Caco-2 (cell line): ENCODE data around the gene YY2. TPM values are rescaled to one million over a fixed set of nuclear protein-coding genes. Genes with fewer than 3 reads are reported as not detected.

Experiments
- BruUV-seq: library from RNA; stranded (reverse); fragments of 400-500 nt; replicated peaks from 2 replicates; lab custom pipeline; 2021; lab: Mats Ljungman, UMichigan
- CTCF ChIA-PET: fragments of 300-600 bp; sonication (Branson Sonifier 250); formaldehyde crosslinking; loops from one replicate; lab custom pipeline; 2022; ENCODE audit warnings: antibody characterized with exemption; lab: Charles Lee
- POLR2A ChIA-PET: fragments of 300-600 bp; sonication (Branson Sonifier 250); formaldehyde crosslinking; loops from one replicate; lab custom pipeline; 2022; ENCODE audit warnings: antibody characterized with exemption; lab: Charles Lee
- DNase-seq, 2 experiments: peaks; one replicate each; pipeline versions ENCODE4 v3.0.0 to v3.0.0-alpha.2; 2020 to 2022
- H3K27me3 ChIP-seq: replicated peaks from 2 replicates; pipeline ENCODE4 v1.6.0; 2011; ENCODE audit warnings: low read length; ENCODE audit not compliant: control insufficient read depth, insufficient read depth
- H3K36me3 ChIP-seq: 2 replicates; pipeline ENCODE4 v1.5.1; 2011; ENCODE audit warnings: low read length; ENCODE audit not compliant: control insufficient read depth, insufficient read depth
- H3K4me1 ChIP-seq: fragments of 250-450 bp; sonication (Bioruptor Pico); 2 replicates; pipeline ENCODE4 v1.5.1; 2020; ENCODE audit warnings: mild to moderate bottlenecking
- H3K4me3 ChIP-seq: 2 replicates; pipeline ENCODE4 v1.5.1; 2011; ENCODE audit warnings: low read depth, mild to moderate bottlenecking, control low read depth, low read length
- H3K9me3 ChIP-seq: fragments of 250-450 bp; sonication (Bioruptor Pico); 2 replicates; pipeline ENCODE4 v1.5.1; 2020; ENCODE audit warnings: mild to moderate bottlenecking, moderate library complexity
- H3K27ac Mint-ChIP-seq: one replicate; pipeline ENCODE4 v1.8.0; 2022; ENCODE audit warnings: mixed read lengths; ENCODE audit not compliant: unreplicated experiment
- H3K27me3 Mint-ChIP-seq: one replicate; pipeline ENCODE4 v1.8.0; 2022; ENCODE audit warnings: mixed read lengths; ENCODE audit not compliant: insufficient read depth, unreplicated experiment
- H3K36me3 Mint-ChIP-seq: one replicate; pipeline ENCODE4 v1.8.0; 2022; ENCODE audit warnings: mild to moderate bottlenecking, mixed read lengths; ENCODE audit not compliant: insufficient read depth, unreplicated experiment
- H3K4me1 Mint-ChIP-seq: one replicate; pipeline ENCODE4 v1.8.0; 2022; ENCODE audit warnings: low read depth, mixed read lengths; ENCODE audit not compliant: unreplicated experiment
- H3K4me3 Mint-ChIP-seq: one replicate; pipeline ENCODE4 v1.8.0; 2022; ENCODE audit warnings: mild to moderate bottlenecking, moderate library complexity, mixed read lengths; ENCODE audit not compliant: unreplicated experiment
- H3K9me3 Mint-ChIP-seq: one replicate; pipeline ENCODE4 v1.8.0; 2022; ENCODE audit warnings: mixed read lengths; ENCODE audit not compliant: unreplicated experiment
- CTCF ChIP-seq, 2 experiments: fragments of 200-600 bp in 1 of 2; IDR thresholded peaks; 1 replicate in 1 of 2; 2 replicates in 1 of 2; pipeline versions ENCODE4 v1.5.1 to v1.8.0; 2011 to 2022; ENCODE audit warnings: antibody characterized with exemption in 1 of 2, control low read depth in 1 of 2, inconsistent platforms in 1 of 2, low read depth in 1 of 2, low read length in 1 of 2, mild to moderate bottlenecking in 1 of 2, moderate library complexity in 1 of 2; ENCODE audit not compliant: insufficient read depth in 1 of 2, severe bottlenecking in 1 of 2, unreplicated experiment in 1 of 2
- intact Hi-C: fragments of 100-400 bp; cut with micrococcal nuclease; formaldehyde crosslinking; loops from one replicate; pipeline ENCODE4 v1.10.0; 2022; ENCODE audit not compliant: unreplicated experiment
- total RNA-seq: library from RNA; stranded (reverse); gene quantifications from 2 replicates; pipeline ENCODE4 v1.2.3, GENCODE V29; 2022

The YY2 gene
- total RNA-seq, 1 experiment from 2014 or later, result 3.9 TPM

- Histone ChIP-seq H3K27me3 (no peaks in the 10 kb centered on the region), H3K4me3 (no peak overlapping the region), H3K36me3 (no peaks in the 10 kb centered on the region), H3K9me3 (no peaks in the 10 kb centered on the region), H3K4me1 (no peaks in the 10 kb centered on the region)
- intact Hi-C loops, result no loop called here
- Mint-ChIP-seq H3K36me3 (no peaks in the 10 kb centered on the region), H3K9me3 (no peaks in the 10 kb centered on the region), H3K27ac (no peak overlapping the region), H3K27me3 (no peaks in the 10 kb centered on the region), H3K4me3 (no peak overlapping the region), H3K4me1 (no peaks in the 10 kb centered on the region)
- BruUV-seq, result no TSS peak
- no peak for TF ChIP-seq CTCF (IDR thresholded peaks at IDR 0.05; ENCODE audit: insufficient read depth in 1 of 2, low read depth in 1 of 2, low read length in 1 of 2, severe bottlenecking in 1 of 2, unreplicated experiment in 1 of 2)
- ChIA-PET CTCF (no interaction called here), POLR2A (no interaction called here)
- DNase-seq, result no peak
Measured at GRCh38 chrX:21907260-21907659, 51.5 kb downstream of the YY2 start.

Other genes with a start within 250 kb of the YY2 start
- gene KLHL34, start 197.7 kb upstream of the YY2 start, total RNA-seq, result not detected in 2 replicates
- 2.7 and 2.9 TPM in 2 replicates for gene SMPX, start 97.9 kb upstream of the YY2 start, total RNA-seq
- 21.7 and 22.0 TPM in 2 replicates for gene MBTPS2, start 16.4 kb upstream of the YY2 start, total RNA-seq
- 158 and 164 TPM in 2 replicates for gene SMS, start 84.7 kb downstream of the YY2 start, total RNA-seq
- 0.67 and 0.75 TPM in 2 replicates for gene PHEX, start 176.3 kb downstream of the YY2 start, total RNA-seq